Left ventricle myocardium superior (tissue), 1 donor: Measurements from ENCODE around the gene AMPH. TPM values are rescaled to one million over a fixed set of nuclear protein-coding genes. Genes with fewer than 3 reads are reported as not detected.
"Not testable (repeated sequence)": the region's sequence is repeated elsewhere in the genome, so short reads cannot be mapped to it uniquely, and the experiment has no call there.

Experiments
- ATAC-seq: fragments of 200-7000 bp; cut with Tn5 transposase; one replicate; pipeline ENCODE4 v1.9.1; 2020; ENCODE audit warnings: mild to moderate bottlenecking, moderate library complexity
- DNase-seq: peaks from one replicate; pipeline ENCODE4 v3.0.0-alpha.2; 2020
- intact Hi-C: fragments of 100-400 bp; cut with micrococcal nuclease; formaldehyde crosslinking; loops from one replicate; pipeline ENCODE4 v1.11.0; 2022
- total RNA-seq: library from RNA; stranded (reverse); fragmentation: NEBNext Ultra II Directional; extraction: Animal tissue kit (Norgen Biotek cat#: 25700); gene quantifications from one replicate; pipeline ENCODE4 v1.2.1, GENCODE V29; 2021
- donor health status: DM: no; HTN: yes; CAD: no; lungs with severe emphysema.

Gene AMPH
- total RNA-seq, 1 donor from 2014 or later, result 2.1 TPM

DNA sequence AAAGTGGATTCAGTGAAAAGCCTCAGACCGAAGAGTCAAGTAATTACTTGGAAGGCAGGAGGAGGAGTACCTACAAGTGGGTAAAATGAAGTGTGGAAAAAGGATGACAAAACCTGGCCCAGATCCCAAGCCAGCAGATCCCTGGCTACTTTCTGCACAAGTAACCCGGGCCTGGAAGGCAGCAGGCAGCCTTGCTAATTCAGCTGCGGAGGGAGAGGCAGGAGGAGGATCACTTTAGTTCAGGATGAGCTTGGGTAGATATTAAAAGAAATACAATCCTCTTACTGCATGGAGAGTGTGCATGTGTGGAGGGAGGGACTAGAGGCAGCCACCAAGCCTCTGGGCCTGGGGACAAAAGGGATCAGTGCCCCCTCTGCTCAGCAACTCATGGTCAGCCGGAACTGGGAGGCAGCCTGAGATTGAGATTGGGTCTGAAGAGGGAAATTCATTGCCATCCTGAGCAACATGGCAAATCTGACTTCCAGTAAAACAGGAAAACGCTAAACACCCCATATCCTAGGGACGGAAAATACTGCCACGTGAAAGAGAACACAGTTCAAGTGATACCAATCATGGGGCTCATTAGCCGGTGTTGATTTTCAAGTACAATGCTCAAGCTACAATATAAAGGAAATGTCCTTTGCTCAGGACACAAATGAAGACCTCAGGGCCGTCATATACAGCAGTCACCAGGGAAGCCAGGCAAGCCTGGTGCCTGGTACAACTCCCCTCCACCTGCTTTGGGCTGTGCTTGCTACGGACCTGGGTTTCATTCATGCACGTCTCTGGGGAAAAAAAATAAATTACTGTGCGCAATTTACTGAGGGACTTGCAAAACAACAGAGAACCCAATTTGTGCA is 1.3 kb downstream of the AMPH start:
- intact Hi-C loops, result no loop called here
- no peak for ATAC-seq
- no peak for DNase-seq

DNA sequence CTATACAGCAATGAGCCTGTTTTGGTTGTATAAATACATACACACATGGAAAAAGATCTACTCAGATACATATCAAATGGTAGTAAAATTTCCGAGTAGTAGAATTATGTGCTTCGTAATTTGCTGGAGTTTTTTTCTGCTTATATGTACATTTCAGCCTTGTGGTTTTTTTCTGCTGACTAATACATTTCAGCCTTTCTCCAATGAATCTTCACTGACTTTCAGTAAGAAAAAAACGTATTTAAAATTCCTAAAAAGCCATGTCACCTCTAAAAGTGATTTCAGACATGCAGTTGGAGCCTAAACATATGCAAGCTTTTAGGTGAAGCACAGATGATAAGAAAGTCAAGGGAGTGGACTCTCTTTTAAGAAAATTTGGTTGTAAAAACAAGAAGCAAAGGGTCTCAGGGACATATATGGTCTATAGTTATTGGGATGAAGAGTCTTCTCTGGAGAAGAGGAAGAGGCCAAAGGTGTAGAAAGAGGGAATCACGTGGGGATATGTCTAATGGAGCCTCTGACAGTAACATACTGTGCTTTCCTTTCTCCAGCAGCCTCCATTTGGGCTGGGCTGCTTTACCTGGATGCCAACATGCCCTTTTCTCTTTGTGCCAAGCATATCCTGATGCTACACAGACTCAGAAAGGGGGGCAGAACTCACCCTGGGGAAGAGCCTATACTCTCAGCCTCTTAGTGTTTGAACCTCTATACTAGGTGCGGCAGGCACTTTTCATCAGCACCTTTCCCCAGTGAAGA is 2.4 kb downstream of the AMPH start:
- ATAC-seq (no peak), DNase-seq (no peak)
- intact Hi-C loops, result no loop called here

DNA sequence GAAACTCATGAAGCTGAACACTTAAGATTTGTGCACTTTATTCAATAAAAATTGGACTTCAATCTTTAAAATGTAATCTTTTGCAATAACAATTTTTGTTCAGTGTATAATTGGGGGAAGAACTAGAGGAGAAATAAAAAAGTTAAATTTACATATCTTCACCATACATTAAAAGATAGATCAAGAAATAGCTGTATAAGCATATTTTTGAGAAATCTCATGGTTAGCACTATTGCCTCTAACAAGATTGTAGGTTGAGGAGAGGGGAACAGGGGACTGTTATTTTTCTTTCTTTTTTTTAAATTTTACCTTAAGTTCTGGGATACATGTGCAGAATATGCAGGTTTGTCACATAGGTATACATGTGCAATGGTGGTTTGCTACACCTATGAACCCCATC is 5.3 kb downstream of the AMPH start:
- no peak for DNase-seq
- no peak for ATAC-seq
- intact Hi-C loops, result no loop called here

DNA sequence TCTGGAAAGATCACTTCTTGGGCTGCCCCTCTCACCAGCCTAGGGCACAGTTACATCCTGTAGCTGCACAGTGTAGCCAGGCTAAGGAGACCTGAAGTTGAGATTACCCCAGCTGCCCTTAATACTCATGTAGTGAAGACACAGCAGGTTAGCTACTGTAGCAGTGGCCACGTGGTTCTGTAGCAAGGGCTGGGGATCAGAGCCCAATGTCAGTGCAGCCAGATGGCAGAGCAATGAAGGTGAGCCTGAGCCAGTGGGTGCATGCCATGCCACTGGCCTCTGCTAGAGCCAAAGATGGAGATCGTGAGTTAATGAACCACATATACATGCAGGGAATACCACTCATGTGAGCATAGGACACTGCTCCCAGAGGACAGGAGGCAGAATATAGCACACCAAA is 15.5 kb downstream of the AMPH start:
- DNase-seq (no peak), ATAC-seq (no peak)

DNA sequence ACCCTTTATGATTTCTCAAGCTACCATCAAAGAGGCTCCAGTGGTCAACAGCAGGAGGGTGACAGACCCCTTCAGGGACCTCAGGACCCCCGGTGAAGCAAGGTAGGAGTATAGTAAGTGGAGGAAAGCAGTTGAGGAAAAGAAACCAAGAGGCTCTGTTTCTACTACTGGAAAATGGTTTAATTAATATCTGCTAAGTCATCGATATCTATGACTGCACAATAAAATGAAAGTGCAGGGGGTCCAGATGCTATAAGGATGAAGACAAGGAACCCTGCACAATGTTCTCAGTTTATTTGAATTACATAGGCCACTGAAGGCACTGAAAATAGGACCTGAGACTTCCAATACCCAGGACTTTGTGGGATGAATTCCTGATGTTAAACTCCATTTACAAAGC is 23.7 kb downstream of the AMPH start:
- DNase-seq (no peak), ATAC-seq (no peak)
- intact Hi-C loops, result no loop called here

More for the DNA sequence above, 15.5 kb downstream of the AMPH start:
- intact Hi-C loops, result no loop called here

DNA sequence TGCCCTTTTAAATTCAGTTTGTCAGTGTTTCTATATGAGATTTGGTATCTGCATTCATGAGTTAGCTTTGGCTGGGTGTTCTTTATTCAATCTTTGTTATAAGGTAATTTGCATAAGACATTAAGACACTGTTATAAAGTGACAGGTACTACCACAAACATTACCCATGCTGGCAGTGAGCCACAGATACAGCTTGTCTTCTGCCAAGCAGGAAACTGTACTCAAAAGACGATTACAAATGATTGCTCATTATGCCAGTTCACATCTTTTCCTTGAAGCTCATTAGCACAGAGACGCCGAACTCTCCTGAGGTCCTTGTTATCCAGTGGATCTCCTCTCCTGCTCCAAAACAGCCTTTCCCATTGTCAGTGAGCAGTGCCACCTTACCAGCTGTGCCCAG is 30.4 kb downstream of the AMPH start:
- ATAC-seq (no peak), DNase-seq (no peak)
- intact Hi-C loops, result no loop called here

DNA sequence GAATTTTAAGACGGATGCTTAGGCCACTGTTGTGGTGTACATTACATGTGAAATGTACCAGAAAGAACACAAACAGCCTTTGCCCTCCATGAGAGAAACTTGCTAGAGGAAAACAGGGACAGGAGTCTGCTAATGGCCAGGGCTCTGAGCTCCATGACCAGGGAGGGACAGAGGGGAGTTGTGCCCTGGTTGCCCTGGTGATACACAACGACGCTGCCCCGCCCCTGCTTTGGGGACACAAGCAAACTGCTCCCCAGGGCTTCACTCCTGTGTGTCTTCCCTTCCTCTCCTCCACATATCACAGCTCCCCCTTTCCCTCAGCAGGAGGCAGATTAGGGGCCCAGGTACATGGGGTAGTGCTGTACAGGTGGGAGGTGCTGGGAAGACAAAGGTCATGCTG is 36.2 kb downstream of the AMPH start:
- intact Hi-C loops, result no loop called here
- DNase-seq, result no peak
- ATAC-seq, result no peak

- DNase-seq (no peak), ATAC-seq (no peak)
- intact Hi-C loops, result no loop called here
Observed at GRCh38 chr7:38592737-38593288, 38.4 kb downstream of the AMPH start.

GRCh38 chr7:38585572-38586354 is 45.4 kb downstream of the AMPH start:
- ATAC-seq (peak; percentile 22), DNase-seq (no peak)
- intact Hi-C loops, result no loop called here

- DNase-seq (no peak), ATAC-seq (peak; percentile 85)
- intact Hi-C loops, result no loop called here
Observed at GRCh38 chr7:38584443-38585210, 46.5 kb downstream of the AMPH start.

DNA sequence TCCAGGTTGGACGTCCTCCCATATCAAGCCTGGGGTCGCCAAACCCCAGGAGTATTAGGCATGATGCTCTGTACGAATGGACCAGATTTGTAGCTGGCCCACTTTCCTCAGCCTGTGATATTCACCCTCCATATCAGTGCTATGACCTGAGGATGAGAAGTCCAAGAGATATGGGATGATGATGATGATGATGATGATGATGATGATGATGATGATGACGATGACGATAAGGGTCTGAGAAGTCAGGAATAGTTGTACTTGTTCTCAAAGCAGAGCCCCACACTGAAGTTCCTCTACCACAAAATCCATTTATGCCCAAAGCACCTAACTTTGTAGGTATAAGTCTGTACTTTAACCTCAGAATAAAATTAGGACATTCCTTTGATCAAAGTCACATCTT is 50.7 kb downstream of the AMPH start:
- DNase-seq, result no peak
- ATAC-seq, result no peak
- intact Hi-C loops, result no loop called here

- ATAC-seq (no peak), DNase-seq (no peak)
- intact Hi-C loops, result no loop called here
Observed at GRCh38 chr7:38574086-38574485, 57.1 kb downstream of the AMPH start.

- ATAC-seq, result peak; percentile 97
- intact Hi-C loops, DNase-seq: not testable (repeated sequence)
Observed at GRCh38 chr7:38571620-38572019, 59.6 kb downstream of the AMPH start.

- no peak for ATAC-seq
- DNase-seq, result no peak
- intact Hi-C loops, result no loop called here
Observed at GRCh38 chr7:38568497-38568896, 62.7 kb downstream of the AMPH start.

DNA sequence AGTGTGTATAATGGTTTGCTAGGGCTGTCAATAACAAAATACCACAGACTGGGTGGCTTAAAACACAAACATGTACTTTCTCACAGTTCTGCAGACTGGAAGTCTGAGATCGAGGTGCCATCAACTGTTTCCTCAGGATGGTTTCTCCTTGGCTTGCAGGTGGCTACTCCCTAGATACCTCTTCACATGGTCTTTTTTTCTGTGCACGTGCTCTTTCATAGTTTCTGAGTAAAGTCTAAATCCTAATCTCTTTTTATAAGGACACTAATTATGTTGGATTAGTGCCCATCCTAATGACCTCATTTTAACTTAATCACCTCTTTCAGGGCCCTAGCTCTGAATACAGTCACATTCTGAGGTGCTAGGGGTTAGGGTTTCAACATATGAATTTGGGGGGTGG is 65.9 kb downstream of the AMPH start:
- intact Hi-C loops, result no loop called here
- ATAC-seq, result no peak

DNA sequence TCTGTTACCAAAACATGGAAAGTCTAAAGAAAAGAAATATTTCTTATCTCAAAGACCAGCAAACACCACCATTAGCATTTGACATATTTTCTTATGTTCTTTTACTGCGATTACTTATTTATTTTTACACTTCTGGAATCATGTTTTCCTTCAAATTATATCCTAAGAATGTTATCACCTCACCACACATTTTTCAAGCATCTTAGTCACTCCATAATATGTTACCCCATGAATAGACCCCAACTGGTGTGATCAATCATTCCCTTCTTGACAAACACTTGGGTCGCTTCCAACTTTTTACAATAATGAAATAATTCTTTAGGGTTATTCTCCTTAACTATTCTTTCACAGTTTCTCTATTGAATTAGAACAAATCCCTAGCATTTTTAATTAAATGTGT is 67.4 kb downstream of the AMPH start:
- intact Hi-C loops, result no loop called here
- ATAC-seq (no peak), DNase-seq (no peak)

More for the DNA sequence above, 65.9 kb downstream of the AMPH start:
- DNase-seq, result no peak

DNA sequence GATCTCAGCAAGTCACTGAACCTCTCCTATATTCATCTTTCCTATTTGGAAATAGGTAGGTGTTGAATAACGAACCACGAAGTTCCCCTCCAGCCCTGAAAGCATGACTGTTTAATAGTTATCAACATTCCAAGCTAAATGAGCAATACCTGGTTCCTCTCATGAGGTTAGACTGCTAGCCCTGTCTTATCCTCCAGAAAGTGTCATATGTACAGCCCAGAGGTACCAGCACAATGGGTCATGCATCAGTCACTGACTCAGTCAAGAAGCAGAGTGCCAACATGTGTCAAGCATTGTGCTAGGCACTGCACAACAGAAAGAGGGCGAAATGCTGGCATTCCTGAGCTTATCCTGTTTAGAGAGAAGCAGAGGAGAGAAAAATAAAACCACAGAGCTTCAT is 70.0 kb downstream of the AMPH start:
- DNase-seq, result no peak
- no peak for ATAC-seq
- intact Hi-C loops, result no loop called here

GRCh38 chr7:38558761-38559345 is 72.3 kb downstream of the AMPH start:
- DNase-seq (no peak), ATAC-seq (no peak)
- intact Hi-C loops, result no loop called here

GRCh38 chr7:38554586-38554985 is 76.6 kb downstream of the AMPH start:
- ATAC-seq (no peak), DNase-seq (no peak)
- intact Hi-C loops, result no loop called here
